HK-2 (cell line): Measurements from ENCODE around the gene BCAS3.
"Not testable (repeated sequence)": the region's sequence is repeated elsewhere in the genome, so short reads cannot be mapped to it uniquely, and the experiment has no call there.

Experiments used
- DNase-seq: peaks from one replicate; pipeline ENCODE4 v3.0.0-alpha.2; 2018; ENCODE audit not compliant: unreplicated experiment

Gene BCAS3

GRCh38 chr17:60677308-60678117, at the start of gene BCAS3:
Gene BCAS3 (plus strand): TSS chr17:60677851.
- peak; percentile 98 for DNase-seq

- DNase-seq = no peak
Measured at GRCh38 chr17:60628252-60628889, 49.3 kb upstream of the BCAS3 start.

- DNase-seq = no peak
Measured at GRCh38 chr17:60629120-60629519, 48.5 kb upstream of the BCAS3 start.

- DNase-seq = no peak
Measured at GRCh38 chr17:60630352-60630751, 47.3 kb upstream of the BCAS3 start.

GRCh38 chr17:60631119-60631518, 46.5 kb upstream of the BCAS3 start:
- no peak for DNase-seq

- DNase-seq = no peak
Measured at GRCh38 chr17:60637683-60638082, 40.0 kb upstream of the BCAS3 start.

- no peak for DNase-seq
Measured at GRCh38 chr17:60639019-60639330, 38.7 kb upstream of the BCAS3 start.

- no peak for DNase-seq
Measured at GRCh38 chr17:60640503-60640902, 37.1 kb upstream of the BCAS3 start.

- no peak for DNase-seq
Measured at GRCh38 chr17:60641126-60641525, 36.5 kb upstream of the BCAS3 start.

- DNase-seq = peak; percentile 57
Measured at GRCh38 chr17:60641810-60642220, 35.8 kb upstream of the BCAS3 start.

GRCh38 chr17:60645918-60646523, 31.6 kb upstream of the BCAS3 start:
- no peak for DNase-seq

GRCh38 chr17:60646701-60647100, 30.9 kb upstream of the BCAS3 start:
- no peak for DNase-seq

GRCh38 chr17:60647705-60648104, 29.9 kb upstream of the BCAS3 start:
- no peak for DNase-seq

- DNase-seq = no peak
Measured at GRCh38 chr17:60652454-60653247, 25.0 kb upstream of the BCAS3 start.

GRCh38 chr17:60653569-60653968, 24.1 kb upstream of the BCAS3 start:
- DNase-seq = no peak

GRCh38 chr17:60656499-60656898, 21.2 kb upstream of the BCAS3 start:
- DNase-seq = no peak

- DNase-seq = no peak
Measured at GRCh38 chr17:60659156-60659555, 18.5 kb upstream of the BCAS3 start.

- DNase-seq = no peak
Measured at GRCh38 chr17:60661489-60661888, 16.2 kb upstream of the BCAS3 start.

- DNase-seq = no peak
Measured at GRCh38 chr17:60664022-60664421, 13.6 kb upstream of the BCAS3 start.

- no peak for DNase-seq
Measured at GRCh38 chr17:60665602-60666001, 12.0 kb upstream of the BCAS3 start.

- DNase-seq = not testable (repeated sequence)
Measured at GRCh38 chr17:60668741-60669140, 8.9 kb upstream of the BCAS3 start.

- DNase-seq = no peak
Measured at GRCh38 chr17:60671482-60671881, 6.2 kb upstream of the BCAS3 start.
